Osteoblast (primary cell): Measurements from ENCODE around the gene FAM210A. TPM values are rescaled to one million over a fixed set of nuclear protein-coding genes. Genes with fewer than 3 reads are reported as not detected.

ENCODE experiments used
- DNase-seq: peaks from one replicate; pipeline ENCODE4 v3.0.0; 2011; ENCODE audit warnings: low spot score, mixed read lengths; ENCODE audit not compliant: insufficient read length; ENCODE audit errors: missing footprints
- H2AFZ ChIP-seq: 2 replicates; pipeline ENCODE4 v1.6.0; 2011; ENCODE audit warnings: mild to moderate bottlenecking, low read length
- H3K27ac ChIP-seq: 2 replicates; pipeline ENCODE4 v1.5.1; 2011; ENCODE audit warnings: mild to moderate bottlenecking, low read depth, low read length, moderate library complexity
- H3K27me3 ChIP-seq: 2 replicates; pipeline ENCODE4 v1.6.0; 2012; ENCODE audit warnings: mild to moderate bottlenecking, control low read depth, inconsistent platforms, low read length, moderate library complexity; ENCODE audit not compliant: insufficient read depth
- H3K36me3 ChIP-seq: 2 replicates; pipeline ENCODE4 v1.5.1; 2011; ENCODE audit warnings: mild to moderate bottlenecking, low read length, control low read depth, moderate library complexity; ENCODE audit not compliant: insufficient read depth
- H3K4me1 ChIP-seq: 2 replicates; pipeline ENCODE4 v1.5.1; 2011; ENCODE audit warnings: mild to moderate bottlenecking, low read length, control low read depth, moderate library complexity; ENCODE audit not compliant: insufficient read depth
- H3K4me2 ChIP-seq: 2 replicates; pipeline ENCODE4 v1.6.0; 2011; ENCODE audit warnings: mild to moderate bottlenecking, low read length; ENCODE audit not compliant: insufficient read depth
- H3K4me3 ChIP-seq: fragments of 200-600 bp; sonication (generic); 3 replicates; pipeline ENCODE4 v1.5.1; 2012; ENCODE audit warnings: mild to moderate bottlenecking, low read length, inconsistent platforms; ENCODE audit not compliant: insufficient read depth
- H3K79me2 ChIP-seq: 2 replicates; pipeline ENCODE4 v1.6.0; 2012; ENCODE audit warnings: mild to moderate bottlenecking, low read length, control low read depth, inconsistent platforms; ENCODE audit not compliant: insufficient read depth
- H3K9me3 ChIP-seq: 2 replicates; pipeline ENCODE4 v1.5.1; 2011; ENCODE audit warnings: low read depth, low read length, control low read depth
- H4K20me1 ChIP-seq: 2 replicates; pipeline ENCODE4 v1.6.0; 2012; ENCODE audit warnings: mild to moderate bottlenecking, low read length, control low read depth; ENCODE audit not compliant: insufficient read depth
- total RNA-seq: library from RNA; depleted of rRNA; stranded (reverse); fragments of >200 nt; gene quantifications from 2 replicates; pipeline ENCODE4 v1.2.3, GENCODE V29; 2012
- TF ChIP-seq, protein P1 (sequence below): IDR thresholded peaks from 2 replicates; pipeline ENCODE4 v1.5.1; 2011; ENCODE audit warnings: mild to moderate bottlenecking, low read depth, low read length, moderate library complexity; ENCODE audit errors: extremely low read depth

Gene FAM210A
- total RNA-seq, 1 donor, result 24.6 TPM

DNA sequence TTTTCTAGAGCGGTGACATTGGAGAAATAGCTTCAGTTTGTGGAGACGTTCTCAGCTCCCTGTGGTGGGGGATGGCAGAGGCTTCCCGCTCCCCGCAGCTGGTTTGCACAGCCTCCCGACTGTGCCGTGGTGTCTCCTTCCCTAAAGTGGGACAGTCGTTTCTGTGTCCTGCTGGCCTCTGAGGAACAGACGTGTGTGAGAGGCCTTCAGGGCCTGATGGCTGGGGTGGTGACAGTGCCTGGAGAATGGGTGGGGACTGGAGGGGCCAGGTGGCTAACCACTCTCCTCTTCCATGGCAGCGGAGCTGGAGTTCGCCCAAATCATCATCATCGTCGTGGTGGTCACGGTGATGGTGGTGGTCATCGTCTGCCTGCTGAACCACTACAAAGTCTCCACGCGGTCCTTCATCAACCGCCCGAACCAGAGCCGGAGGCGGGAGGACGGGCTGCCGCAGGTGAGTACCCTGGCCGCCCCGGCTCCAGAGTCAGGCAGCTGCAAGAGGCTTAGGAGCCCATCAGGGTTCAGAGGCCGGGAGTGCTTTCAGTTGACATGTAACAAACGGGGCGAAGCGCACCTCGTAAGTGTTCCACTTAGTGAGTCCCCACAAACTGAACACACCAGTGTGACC is 105.4 kb downstream of the FAM210A start:
- Histone ChIP-seq H3K27ac (no peak overlapping the region), H3K27me3 (no peaks in the 10 kb centered on the region), H3K9me3 (no peaks in the 10 kb centered on the region), H4K20me1 (no peaks in the 10 kb centered on the region), H3K4me2 (no peak overlapping the region), H3K79me2 (no peaks in the 10 kb centered on the region), H3K36me3 (no peaks in the 10 kb centered on the region), H3K4me1 (no peaks in the 10 kb centered on the region), H2AFZ (no peak overlapping the region), H3K4me3 (no peak overlapping the region)
- TF ChIP-seq, protein P1, sequence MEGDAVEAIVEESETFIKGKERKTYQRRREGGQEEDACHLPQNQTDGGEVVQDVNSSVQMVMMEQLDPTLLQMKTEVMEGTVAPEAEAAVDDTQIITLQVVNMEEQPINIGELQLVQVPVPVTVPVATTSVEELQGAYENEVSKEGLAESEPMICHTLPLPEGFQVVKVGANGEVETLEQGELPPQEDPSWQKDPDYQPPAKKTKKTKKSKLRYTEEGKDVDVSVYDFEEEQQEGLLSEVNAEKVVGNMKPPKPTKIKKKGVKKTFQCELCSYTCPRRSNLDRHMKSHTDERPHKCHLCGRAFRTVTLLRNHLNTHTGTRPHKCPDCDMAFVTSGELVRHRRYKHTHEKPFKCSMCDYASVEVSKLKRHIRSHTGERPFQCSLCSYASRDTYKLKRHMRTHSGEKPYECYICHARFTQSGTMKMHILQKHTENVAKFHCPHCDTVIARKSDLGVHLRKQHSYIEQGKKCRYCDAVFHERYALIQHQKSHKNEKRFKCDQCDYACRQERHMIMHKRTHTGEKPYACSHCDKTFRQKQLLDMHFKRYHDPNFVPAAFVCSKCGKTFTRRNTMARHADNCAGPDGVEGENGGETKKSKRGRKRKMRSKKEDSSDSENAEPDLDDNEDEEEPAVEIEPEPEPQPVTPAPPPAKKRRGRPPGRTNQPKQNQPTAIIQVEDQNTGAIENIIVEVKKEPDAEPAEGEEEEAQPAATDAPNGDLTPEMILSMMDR, result no peak
- DNase-seq, result no peak

DNA sequence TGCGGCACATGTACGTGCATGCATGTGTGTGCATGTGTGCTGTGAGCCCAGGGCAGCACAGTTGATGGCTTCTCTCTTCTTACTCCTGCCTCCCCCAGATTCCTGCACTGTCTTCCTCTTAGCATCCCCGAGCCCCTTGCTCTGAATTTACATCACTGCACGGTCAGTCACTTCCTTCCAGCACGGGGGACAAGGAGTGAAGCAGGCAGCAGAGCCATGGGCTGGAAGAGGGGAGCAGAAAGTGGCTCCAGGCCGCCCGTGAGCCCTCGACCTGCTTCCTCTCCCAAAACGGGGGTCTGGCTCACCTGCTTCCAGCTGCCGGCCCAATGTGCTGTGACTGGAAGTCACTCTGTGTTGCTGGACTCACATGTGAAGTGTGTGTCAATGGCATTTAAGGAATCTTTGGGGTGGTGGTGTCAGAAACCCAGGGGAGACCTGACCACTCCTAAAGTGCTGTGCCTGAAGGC is 106.1 kb downstream of the FAM210A start:
- Histone ChIP-seq H3K4me1 (no peaks in the 10 kb centered on the region), H3K79me2 (no peaks in the 10 kb centered on the region), H3K27ac (no peak overlapping the region), H3K36me3 (no peaks in the 10 kb centered on the region), H3K4me3 (no peak overlapping the region), H3K27me3 (no peaks in the 10 kb centered on the region), H4K20me1 (no peaks in the 10 kb centered on the region), H2AFZ (no peak overlapping the region), H3K9me3 (no peaks in the 10 kb centered on the region), H3K4me2 (no peak overlapping the region)
- TF ChIP-seq, protein P1, result no peak
- DNase-seq, result peak; percentile 71

DNA sequence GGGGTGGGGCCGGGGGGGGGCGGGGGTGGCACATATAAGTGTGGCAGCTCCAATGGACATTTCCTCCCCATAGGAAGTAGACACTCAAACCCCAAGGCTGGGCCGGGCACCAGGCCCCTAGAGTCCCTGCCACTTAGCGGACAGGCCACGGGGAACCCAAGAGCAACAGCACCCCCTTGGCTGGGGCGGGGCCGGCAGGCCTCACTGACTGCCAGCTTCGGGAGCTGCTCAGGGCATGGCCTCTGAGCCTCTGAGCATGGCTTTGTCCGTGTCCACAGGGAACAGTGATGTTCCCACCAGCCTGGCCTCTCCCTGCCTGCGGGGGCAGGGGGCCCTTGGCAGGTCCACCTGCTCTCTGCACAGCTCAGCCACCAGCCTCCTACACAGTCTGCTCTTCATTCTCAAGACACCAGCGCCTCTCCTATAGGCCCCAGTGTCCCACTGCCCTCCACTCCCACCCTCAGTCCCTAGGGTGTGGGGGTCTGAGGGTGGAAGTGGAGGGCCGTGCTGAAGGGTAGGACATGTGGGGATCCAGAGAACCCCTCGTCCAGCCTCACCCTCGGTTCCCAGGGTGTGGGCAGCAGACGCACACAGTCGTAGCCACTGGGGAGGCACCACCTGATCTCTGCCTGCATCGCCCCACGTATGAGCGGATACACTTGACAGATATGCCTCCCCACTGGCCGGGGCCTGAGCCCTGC is 106.7 kb downstream of the FAM210A start:
- Histone ChIP-seq H3K4me3 (no peak overlapping the region), H3K79me2 (no peaks in the 10 kb centered on the region), H3K9me3 (no peaks in the 10 kb centered on the region), H3K4me1 (no peaks in the 10 kb centered on the region), H4K20me1 (no peaks in the 10 kb centered on the region), H2AFZ (no peak overlapping the region), H3K36me3 (no peaks in the 10 kb centered on the region), H3K4me2 (no peak overlapping the region), H3K27ac (no peak overlapping the region), H3K27me3 (peaks cover 3% of the 10 kb centered on the region)
- TF ChIP-seq, protein P1, result no peak
- DNase-seq, result peak; percentile 66

DNA sequence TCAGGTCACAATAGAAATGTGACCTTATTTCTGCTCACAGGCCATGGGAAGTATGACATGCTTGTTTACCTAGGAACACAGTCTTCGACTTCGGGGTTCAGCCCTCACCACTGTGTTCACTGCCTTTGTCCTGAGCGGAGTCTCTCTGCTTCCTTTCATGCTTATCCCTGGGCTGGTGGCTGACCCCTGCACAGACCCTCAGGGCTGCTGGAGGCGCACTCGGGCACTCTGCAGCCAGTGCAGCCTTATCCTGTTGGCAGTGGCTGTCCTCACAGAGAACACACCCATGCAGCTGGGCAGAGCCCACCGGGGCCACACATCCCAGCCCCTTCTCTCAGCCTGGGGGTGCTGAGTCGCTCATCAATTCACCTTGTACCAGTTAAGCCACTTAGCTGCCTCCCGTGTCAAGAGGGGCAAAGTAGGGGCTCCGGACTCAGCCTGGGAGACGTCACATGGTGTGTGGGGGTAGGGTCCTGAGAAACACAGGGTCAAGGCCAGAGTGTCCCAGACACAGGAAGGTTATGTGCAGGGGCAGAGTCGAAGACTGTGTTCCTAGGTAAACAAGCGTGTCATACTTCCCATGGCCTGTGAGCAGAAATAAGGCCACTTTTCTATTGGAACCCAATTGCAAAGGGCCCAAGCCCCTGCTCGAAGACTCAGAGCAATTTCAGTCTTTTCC is 107.5 kb downstream of the FAM210A start:
- H4K20me1 ChIP-seq, result no peaks in the 10 kb centered on the region

More for the DNA sequence above, 107.5 kb downstream of the FAM210A start:
- Histone ChIP-seq H2AFZ (no peak overlapping the region), H3K9me3 (no peaks in the 10 kb centered on the region), H3K79me2 (no peaks in the 10 kb centered on the region), H3K4me3 (no peak overlapping the region), H3K4me1 (no peaks in the 10 kb centered on the region), H3K4me2 (no peak overlapping the region), H3K27ac (no peak overlapping the region), H3K36me3 (no peaks in the 10 kb centered on the region), H3K27me3 (peaks cover 5% of the 10 kb centered on the region)
- TF ChIP-seq, protein P1, result no peak
- DNase-seq, result no peak
